WTC11 (cell line): ENCODE data around the gene PTPRN2. TPM values are rescaled to one million over a fixed set of nuclear protein-coding genes. Genes with fewer than 3 reads are reported as not detected.
A peak's percentile ranks its signal among the peaks of the same experiment; 100 is the strongest.

Experiments used
- ATAC-seq: fragments of 200-7000 bp; cut with Tn5 transposase; 2 replicates; pipeline ENCODE4 v1.10.0; 2021; ENCODE audit warnings: mild to moderate bottlenecking, moderate library complexity
- CTCF ChIA-PET: fragments of 300-600 bp; sonication (Branson Sonifier 250); formaldehyde crosslinking; loops from one replicate; lab custom pipeline; 2021; ENCODE audit warnings: antibody characterized with exemption; lab: Charles Lee
- POLR2A ChIA-PET: fragments of 350-600 bp; sonication (Branson Sonifier 250); formaldehyde crosslinking; loops from one replicate; lab custom pipeline; 2021; ENCODE audit warnings: antibody characterized with exemption; lab: Charles Lee
- DNase-seq: peaks from one replicate; pipeline ENCODE4 v3.0.0; 2021; ENCODE audit warnings: low spot score
- H3K27ac Mint-ChIP-seq: 2 replicates; pipeline ENCODE4 v1.8.0; 2021; ENCODE audit warnings: mixed read lengths
- H3K27me3 Mint-ChIP-seq: 2 replicates; pipeline ENCODE4 v1.8.0; 2021; ENCODE audit warnings: low read depth, mild to moderate bottlenecking, moderate library complexity, mixed read lengths
- H3K36me3 Mint-ChIP-seq: 2 replicates; pipeline ENCODE4 v1.8.0; 2021; ENCODE audit warnings: mixed read lengths
- H3K4me1 Mint-ChIP-seq: 2 replicates; pipeline ENCODE4 v1.8.0; 2022; ENCODE audit warnings: mixed read lengths
- H3K4me3 Mint-ChIP-seq: 2 replicates; pipeline ENCODE4 v1.8.0; 2021; ENCODE audit warnings: mild to moderate bottlenecking, moderate library complexity, mixed read lengths
- H3K9me3 Mint-ChIP-seq: 2 replicates; pipeline ENCODE4 v1.8.0; 2021; ENCODE audit warnings: mixed read lengths
- CBFB ChIP-seq: sonication (generic); formaldehyde crosslinking; IDR thresholded peaks from 2 replicates; pipeline ENCODE4 v1.8.1; 2022; ENCODE audit warnings: mild to moderate bottlenecking, low read depth, missing genetic modification reagents
- ELF4 ChIP-seq: sonication (generic); formaldehyde crosslinking; IDR thresholded peaks from 2 replicates; pipeline ENCODE4 v1.8.1; 2022; ENCODE audit warnings: low read depth, mild to moderate bottlenecking, moderate library complexity, missing genetic modification reagents
- ESRRA ChIP-seq: sonication (generic); formaldehyde crosslinking; IDR thresholded peaks from 2 replicates; pipeline ENCODE4 v1.8.1; 2022; ENCODE audit warnings: mild to moderate bottlenecking, missing genetic modification reagents, borderline replicate concordance
- HMGA2 ChIP-seq: fragments of 250-450 bp; sonication (Bioruptor Pico); IDR thresholded peaks from 2 replicates; pipeline ENCODE4 v1.4.0; 2021; ENCODE audit warnings: mild to moderate bottlenecking, moderate library complexity
- JUN ChIP-seq: sonication (generic); formaldehyde crosslinking; IDR thresholded peaks from 2 replicates; pipeline ENCODE4 v1.8.0; 2023; ENCODE audit warnings: mild to moderate bottlenecking, missing genetic modification reagents
- KAT7 ChIP-seq: sonication (generic); formaldehyde crosslinking; IDR thresholded peaks from 2 replicates; pipeline ENCODE4 v1.8.1; 2023; ENCODE audit warnings: missing genetic modification reagents, mild to moderate bottlenecking, borderline replicate concordance
- MYBL2 ChIP-seq: sonication (generic); formaldehyde crosslinking; IDR thresholded peaks from 2 replicates; pipeline ENCODE4 v1.8.1; 2023; ENCODE audit warnings: mild to moderate bottlenecking, moderate library complexity, missing genetic modification reagents
- NFE2L1 ChIP-seq: sonication (generic); formaldehyde crosslinking; IDR thresholded peaks from 2 replicates; pipeline ENCODE4 v1.8.1; 2023; ENCODE audit warnings: missing genetic modification reagents
- NFYB ChIP-seq: sonication (generic); formaldehyde crosslinking; conservative IDR thresholded peaks from 2 replicates; pipeline ENCODE4 v1.8.0; 2022; ENCODE audit warnings: low read depth, missing genetic modification reagents
- SOX15 ChIP-seq: fragments of 250-450 bp; sonication (Bioruptor Pico); IDR thresholded peaks from 2 replicates; pipeline ENCODE4 v1.9.0; 2021; ENCODE audit warnings: mild to moderate bottlenecking
- TP53 ChIP-seq: sonication (generic); formaldehyde crosslinking; IDR thresholded peaks from 2 replicates; pipeline ENCODE4 v1.8.1; 2023; ENCODE audit warnings: mild to moderate bottlenecking, missing genetic modification reagents
- ZNF232 ChIP-seq: sonication (generic); formaldehyde crosslinking; IDR thresholded peaks from 2 replicates; pipeline ENCODE4 v1.8.0; 2022; ENCODE audit warnings: mild to moderate bottlenecking, missing genetic modification reagents
- ZNF396 ChIP-seq: fragments of 250-450 bp; sonication (Bioruptor Pico); IDR thresholded peaks from 2 replicates; pipeline ENCODE4 v1.8.0; 2021; ENCODE audit warnings: mild to moderate bottlenecking, moderate library complexity, borderline replicate concordance
- ZNF423 ChIP-seq: fragments of 250-450 bp; sonication (Bioruptor Pico); IDR thresholded peaks from 2 replicates; pipeline ENCODE4 v2.1.2; 2022; ENCODE audit warnings: mild to moderate bottlenecking, moderate library complexity
- ZNF671 ChIP-seq: fragments of 250-450 bp; sonication (Bioruptor Pico); IDR thresholded peaks from 2 replicates; pipeline ENCODE4 v1.8.0; 2021; ENCODE audit warnings: mild to moderate bottlenecking
- total RNA-seq: library from RNA; stranded (reverse); gene quantifications from 3 replicates; pipeline ENCODE4 v1.2.3, GENCODE V29; 2021
- TF ChIP-seq, protein P1 (sequence below): sonication (generic); formaldehyde crosslinking; IDR thresholded peaks from 2 replicates; pipeline ENCODE4 v1.8.1; 2022; ENCODE audit warnings: mild to moderate bottlenecking, missing genetic modification reagents, moderate library complexity, borderline replicate concordance
- TF ChIP-seq, protein P2 (sequence below): sonication (generic); formaldehyde crosslinking; IDR thresholded peaks from 2 replicates; pipeline ENCODE4 v1.8.0; 2023; ENCODE audit warnings: mild to moderate bottlenecking, missing genetic modification reagents
- TF ChIP-seq, protein P3 (sequence below): sonication (generic); formaldehyde crosslinking; IDR thresholded peaks from 2 replicates; pipeline ENCODE4 v1.8.0; 2022; ENCODE audit warnings: mild to moderate bottlenecking, missing genetic modification reagents
- TF ChIP-seq, protein P4 (sequence below): sonication (generic); formaldehyde crosslinking; IDR thresholded peaks from 2 replicates; pipeline ENCODE4 v1.8.1; 2023; ENCODE audit warnings: mild to moderate bottlenecking, missing genetic modification reagents, borderline replicate concordance
- TF ChIP-seq, protein P5 (sequence below): fragments of 250-450 bp; sonication (Bioruptor Pico); IDR thresholded peaks from 2 replicates; pipeline ENCODE4 v1.8.0; 2021; ENCODE audit warnings: mild to moderate bottlenecking
- TF ChIP-seq, protein P6 (sequence below): sonication (generic); formaldehyde crosslinking; IDR thresholded peaks from 2 replicates; pipeline ENCODE4 v1.8.0; 2022; ENCODE audit warnings: mild to moderate bottlenecking, missing genetic modification reagents
- TF ChIP-seq, protein P7 (sequence below): fragments of 250-450 bp; sonication (Bioruptor Pico); IDR thresholded peaks from 2 replicates; pipeline ENCODE4 v1.9.0; 2021; ENCODE audit warnings: moderate library complexity, mild to moderate bottlenecking, inconsistent platforms, borderline replicate concordance
- TF ChIP-seq, protein P8 (sequence below): sonication (generic); formaldehyde crosslinking; IDR thresholded peaks from 2 replicates; pipeline ENCODE4 v1.8.1; 2023; ENCODE audit warnings: mild to moderate bottlenecking, missing genetic modification reagents, moderate library complexity

The PTPRN2 gene
- total RNA-seq, 1 experiment from 2014 or later: 4.7 TPM

DNA sequence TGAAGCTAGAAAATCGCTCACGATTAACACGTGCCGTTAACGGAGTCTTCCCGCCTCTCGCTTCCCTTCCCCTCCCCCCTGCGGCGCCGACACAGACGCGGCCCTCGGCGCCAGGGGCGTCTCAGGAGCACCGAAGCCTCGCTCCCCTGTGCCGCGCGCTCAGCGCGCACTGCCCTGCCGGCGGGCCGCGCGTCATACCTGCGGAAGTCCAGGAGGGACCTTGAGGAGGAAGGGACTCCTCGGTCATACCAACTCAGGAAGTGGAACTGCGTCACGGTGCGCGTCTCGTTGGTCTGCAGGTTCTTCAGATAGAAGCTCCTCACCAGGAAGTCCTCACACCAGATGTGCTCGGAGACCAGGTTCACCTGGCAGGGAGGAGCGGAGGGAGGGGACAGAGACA lies 1011.2 kb downstream of the PTPRN2 start:
- ATAC-seq (no peak), DNase-seq (peak; percentile 13)
- Mint-ChIP-seq H3K27me3 (peaks cover 64% of the 10 kb centered on the region), H3K27ac (no peak overlapping the region), H3K36me3 (no peaks in the 10 kb centered on the region), H3K9me3 (0 out of 2 replicates have a peak, but pooled peaks cover 3% of the 10 kb centered on the region), H3K4me1 (no peaks in the 10 kb centered on the region), H3K4me3 (0 out of 2 replicates have a peak overlapping the region, but pooled peaks have one; percentile 17)
- POLR2A ChIA-PET: no interaction called here
- CTCF ChIA-PET: interaction anchor here (1.3 kb wide), 1 partner anchor 102 kb away, joined by 5 read pairs; no protein-coding TSS in a partner anchor
- TF ChIP-seq JUN (no peak), NFE2L1 (CRISPR knock-in tag) (no peak), CBFB (CRISPR knock-in tag) (no peak), KAT7 (CRISPR knock-in tag) (no peak), SOX15 (CRISPR knock-in tag) (no peak), ELF4 (CRISPR knock-in tag) (no peak), ZNF671 (CRISPR knock-in tag) (no peak), HMGA2 (CRISPR knock-in tag) (no peak)
- TF ChIP-seq, protein P1, sequence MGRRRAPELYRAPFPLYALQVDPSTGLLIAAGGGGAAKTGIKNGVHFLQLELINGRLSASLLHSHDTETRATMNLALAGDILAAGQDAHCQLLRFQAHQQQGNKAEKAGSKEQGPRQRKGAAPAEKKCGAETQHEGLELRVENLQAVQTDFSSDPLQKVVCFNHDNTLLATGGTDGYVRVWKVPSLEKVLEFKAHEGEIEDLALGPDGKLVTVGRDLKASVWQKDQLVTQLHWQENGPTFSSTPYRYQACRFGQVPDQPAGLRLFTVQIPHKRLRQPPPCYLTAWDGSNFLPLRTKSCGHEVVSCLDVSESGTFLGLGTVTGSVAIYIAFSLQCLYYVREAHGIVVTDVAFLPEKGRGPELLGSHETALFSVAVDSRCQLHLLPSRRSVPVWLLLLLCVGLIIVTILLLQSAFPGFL (CRISPR knock-in tag): no peak
- TF ChIP-seq, protein P2, sequence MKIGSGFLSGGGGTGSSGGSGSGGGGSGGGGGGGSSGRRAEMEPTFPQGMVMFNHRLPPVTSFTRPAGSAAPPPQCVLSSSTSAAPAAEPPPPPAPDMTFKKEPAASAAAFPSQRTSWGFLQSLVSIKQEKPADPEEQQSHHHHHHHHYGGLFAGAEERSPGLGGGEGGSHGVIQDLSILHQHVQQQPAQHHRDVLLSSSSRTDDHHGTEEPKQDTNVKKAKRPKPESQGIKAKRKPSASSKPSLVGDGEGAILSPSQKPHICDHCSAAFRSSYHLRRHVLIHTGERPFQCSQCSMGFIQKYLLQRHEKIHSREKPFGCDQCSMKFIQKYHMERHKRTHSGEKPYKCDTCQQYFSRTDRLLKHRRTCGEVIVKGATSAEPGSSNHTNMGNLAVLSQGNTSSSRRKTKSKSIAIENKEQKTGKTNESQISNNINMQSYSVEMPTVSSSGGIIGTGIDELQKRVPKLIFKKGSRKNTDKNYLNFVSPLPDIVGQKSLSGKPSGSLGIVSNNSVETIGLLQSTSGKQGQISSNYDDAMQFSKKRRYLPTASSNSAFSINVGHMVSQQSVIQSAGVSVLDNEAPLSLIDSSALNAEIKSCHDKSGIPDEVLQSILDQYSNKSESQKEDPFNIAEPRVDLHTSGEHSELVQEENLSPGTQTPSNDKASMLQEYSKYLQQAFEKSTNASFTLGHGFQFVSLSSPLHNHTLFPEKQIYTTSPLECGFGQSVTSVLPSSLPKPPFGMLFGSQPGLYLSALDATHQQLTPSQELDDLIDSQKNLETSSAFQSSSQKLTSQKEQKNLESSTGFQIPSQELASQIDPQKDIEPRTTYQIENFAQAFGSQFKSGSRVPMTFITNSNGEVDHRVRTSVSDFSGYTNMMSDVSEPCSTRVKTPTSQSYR (CRISPR knock-in tag): no peak
- TF ChIP-seq, protein P3, sequence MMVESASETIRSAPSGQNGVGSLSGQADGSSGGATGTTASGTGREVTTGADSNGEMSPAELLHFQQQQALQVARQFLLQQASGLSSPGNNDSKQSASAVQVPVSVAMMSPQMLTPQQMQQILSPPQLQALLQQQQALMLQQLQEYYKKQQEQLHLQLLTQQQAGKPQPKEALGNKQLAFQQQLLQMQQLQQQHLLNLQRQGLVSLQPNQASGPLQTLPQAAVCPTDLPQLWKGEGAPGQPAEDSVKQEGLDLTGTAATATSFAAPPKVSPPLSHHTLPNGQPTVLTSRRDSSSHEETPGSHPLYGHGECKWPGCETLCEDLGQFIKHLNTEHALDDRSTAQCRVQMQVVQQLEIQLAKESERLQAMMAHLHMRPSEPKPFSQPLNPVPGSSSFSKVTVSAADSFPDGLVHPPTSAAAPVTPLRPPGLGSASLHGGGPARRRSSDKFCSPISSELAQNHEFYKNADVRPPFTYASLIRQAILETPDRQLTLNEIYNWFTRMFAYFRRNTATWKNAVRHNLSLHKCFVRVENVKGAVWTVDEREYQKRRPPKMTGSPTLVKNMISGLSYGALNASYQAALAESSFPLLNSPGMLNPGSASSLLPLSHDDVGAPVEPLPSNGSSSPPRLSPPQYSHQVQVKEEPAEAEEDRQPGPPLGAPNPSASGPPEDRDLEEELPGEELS: no peak
- TF ChIP-seq, protein P4, sequence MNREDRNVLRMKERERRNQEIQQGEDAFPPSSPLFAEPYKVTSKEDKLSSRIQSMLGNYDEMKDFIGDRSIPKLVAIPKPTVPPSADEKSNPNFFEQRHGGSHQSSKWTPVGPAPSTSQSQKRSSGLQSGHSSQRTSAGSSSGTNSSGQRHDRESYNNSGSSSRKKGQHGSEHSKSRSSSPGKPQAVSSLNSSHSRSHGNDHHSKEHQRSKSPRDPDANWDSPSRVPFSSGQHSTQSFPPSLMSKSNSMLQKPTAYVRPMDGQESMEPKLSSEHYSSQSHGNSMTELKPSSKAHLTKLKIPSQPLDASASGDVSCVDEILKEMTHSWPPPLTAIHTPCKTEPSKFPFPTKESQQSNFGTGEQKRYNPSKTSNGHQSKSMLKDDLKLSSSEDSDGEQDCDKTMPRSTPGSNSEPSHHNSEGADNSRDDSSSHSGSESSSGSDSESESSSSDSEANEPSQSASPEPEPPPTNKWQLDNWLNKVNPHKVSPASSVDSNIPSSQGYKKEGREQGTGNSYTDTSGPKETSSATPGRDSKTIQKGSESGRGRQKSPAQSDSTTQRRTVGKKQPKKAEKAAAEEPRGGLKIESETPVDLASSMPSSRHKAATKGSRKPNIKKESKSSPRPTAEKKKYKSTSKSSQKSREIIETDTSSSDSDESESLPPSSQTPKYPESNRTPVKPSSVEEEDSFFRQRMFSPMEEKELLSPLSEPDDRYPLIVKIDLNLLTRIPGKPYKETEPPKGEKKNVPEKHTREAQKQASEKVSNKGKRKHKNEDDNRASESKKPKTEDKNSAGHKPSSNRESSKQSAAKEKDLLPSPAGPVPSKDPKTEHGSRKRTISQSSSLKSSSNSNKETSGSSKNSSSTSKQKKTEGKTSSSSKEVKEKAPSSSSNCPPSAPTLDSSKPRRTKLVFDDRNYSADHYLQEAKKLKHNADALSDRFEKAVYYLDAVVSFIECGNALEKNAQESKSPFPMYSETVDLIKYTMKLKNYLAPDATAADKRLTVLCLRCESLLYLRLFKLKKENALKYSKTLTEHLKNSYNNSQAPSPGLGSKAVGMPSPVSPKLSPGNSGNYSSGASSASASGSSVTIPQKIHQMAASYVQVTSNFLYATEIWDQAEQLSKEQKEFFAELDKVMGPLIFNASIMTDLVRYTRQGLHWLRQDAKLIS (CRISPR knock-in tag): no peak
- TF ChIP-seq, protein P5, sequence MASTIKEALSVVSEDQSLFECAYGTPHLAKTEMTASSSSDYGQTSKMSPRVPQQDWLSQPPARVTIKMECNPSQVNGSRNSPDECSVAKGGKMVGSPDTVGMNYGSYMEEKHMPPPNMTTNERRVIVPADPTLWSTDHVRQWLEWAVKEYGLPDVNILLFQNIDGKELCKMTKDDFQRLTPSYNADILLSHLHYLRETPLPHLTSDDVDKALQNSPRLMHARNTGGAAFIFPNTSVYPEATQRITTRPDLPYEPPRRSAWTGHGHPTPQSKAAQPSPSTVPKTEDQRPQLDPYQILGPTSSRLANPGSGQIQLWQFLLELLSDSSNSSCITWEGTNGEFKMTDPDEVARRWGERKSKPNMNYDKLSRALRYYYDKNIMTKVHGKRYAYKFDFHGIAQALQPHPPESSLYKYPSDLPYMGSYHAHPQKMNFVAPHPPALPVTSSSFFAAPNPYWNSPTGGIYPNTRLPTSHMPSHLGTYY (CRISPR knock-in tag): no peak

DNA sequence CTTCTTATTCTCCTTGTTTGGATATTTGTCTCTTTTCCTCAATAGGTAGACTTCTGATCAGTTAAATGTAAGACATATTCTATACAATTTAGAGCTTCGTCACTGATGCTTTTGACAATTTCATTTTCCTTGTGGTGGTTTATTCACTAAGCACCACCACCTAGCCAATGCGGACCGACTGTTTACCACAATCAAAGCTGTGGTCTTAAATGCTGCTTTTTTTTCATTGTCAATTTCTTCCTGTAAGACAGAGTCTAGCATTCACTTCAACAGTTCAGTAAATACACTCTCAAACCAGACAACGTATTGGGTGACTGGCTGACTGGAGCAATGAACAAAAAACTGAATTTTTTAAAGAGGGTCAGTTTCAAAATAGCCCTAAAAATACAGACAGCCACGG lies 1011.8 kb downstream of the PTPRN2 start:
- ChIA-PET POLR2A (no interaction called here), CTCF (interaction anchor here (1.3 kb wide), 1 partner anchor 101 kb away, joined by 5 read pairs; no protein-coding TSS in a partner anchor)
- DNase-seq (no peak), ATAC-seq (no peak)
- no peak overlapping the region for H3K27ac Mint-ChIP-seq
- no peak overlapping the region for H3K4me3 Mint-ChIP-seq
- H3K36me3 Mint-ChIP-seq: no peaks in the 10 kb centered on the region
- H3K27me3 Mint-ChIP-seq: peaks cover 60% of the 10 kb centered on the region
- no peaks in the 10 kb centered on the region for H3K4me1 Mint-ChIP-seq
- H3K9me3 Mint-ChIP-seq: 0 out of 2 replicates have a peak, but pooled peaks cover 3% of the 10 kb centered on the region
- TF ChIP-seq, protein P6, sequence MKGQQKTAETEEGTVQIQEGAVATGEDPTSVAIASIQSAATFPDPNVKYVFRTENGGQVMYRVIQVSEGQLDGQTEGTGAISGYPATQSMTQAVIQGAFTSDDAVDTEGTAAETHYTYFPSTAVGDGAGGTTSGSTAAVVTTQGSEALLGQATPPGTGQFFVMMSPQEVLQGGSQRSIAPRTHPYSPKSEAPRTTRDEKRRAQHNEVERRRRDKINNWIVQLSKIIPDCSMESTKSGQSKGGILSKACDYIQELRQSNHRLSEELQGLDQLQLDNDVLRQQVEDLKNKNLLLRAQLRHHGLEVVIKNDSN (CRISPR knock-in tag): no peak
- TF ChIP-seq ZNF423 (no peak), TP53 (CRISPR knock-in tag) (no peak), NFE2L1 (CRISPR knock-in tag) (no peak), NFYB (CRISPR knock-in tag) (no peak), MYBL2 (no peak), ZNF396 (CRISPR knock-in tag) (no peak), ESRRA (CRISPR knock-in tag) (no peak), ZNF232 (CRISPR knock-in tag) (no peak)
- TF ChIP-seq, protein P7, sequence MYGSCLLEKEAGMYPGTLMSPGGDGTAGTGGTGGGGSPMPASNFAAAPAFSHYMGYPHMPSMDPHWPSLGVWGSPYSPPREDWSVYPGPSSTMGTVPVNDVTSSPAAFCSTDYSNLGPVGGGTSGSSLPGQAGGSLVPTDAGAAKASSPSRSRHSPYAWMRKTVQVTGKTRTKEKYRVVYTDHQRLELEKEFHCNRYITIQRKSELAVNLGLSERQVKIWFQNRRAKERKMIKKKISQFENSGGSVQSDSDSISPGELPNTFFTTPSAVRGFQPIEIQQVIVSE (CRISPR knock-in tag): no peak
- TF ChIP-seq, protein P8, sequence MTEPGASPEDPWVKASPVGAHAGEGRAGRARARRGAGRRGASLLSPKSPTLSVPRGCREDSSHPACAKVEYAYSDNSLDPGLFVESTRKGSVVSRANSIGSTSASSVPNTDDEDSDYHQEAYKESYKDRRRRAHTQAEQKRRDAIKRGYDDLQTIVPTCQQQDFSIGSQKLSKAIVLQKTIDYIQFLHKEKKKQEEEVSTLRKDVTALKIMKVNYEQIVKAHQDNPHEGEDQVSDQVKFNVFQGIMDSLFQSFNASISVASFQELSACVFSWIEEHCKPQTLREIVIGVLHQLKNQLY (CRISPR knock-in tag): no peak
